PC-3 (cell line): ENCODE data around the gene SARDH. TPM values are rescaled to one million over a fixed set of nuclear protein-coding genes. Genes with fewer than 3 reads are reported as not detected.

Source experiments
- ATAC-seq: fragments of 200-7000 bp; cut with Tn5 transposase; 2 replicates; pipeline ENCODE4 v1.9.1; 2020; ENCODE audit warnings: mild to moderate bottlenecking, moderate library complexity
- BruUV-seq: library from RNA; stranded (reverse); fragments of 400-500 nt; replicated peaks from 2 replicates; lab custom pipeline; 2021; lab: Mats Ljungman, UMichigan
- CTCF ChIA-PET: fragments of 300-600 bp; sonication (Branson Sonifier 250); formaldehyde crosslinking; loops from one replicate; lab custom pipeline; 2022; ENCODE audit warnings: antibody characterized with exemption; lab: Charles Lee
- POLR2A ChIA-PET: fragments of 300-600 bp; sonication (Branson Sonifier 250); formaldehyde crosslinking; loops from one replicate; lab custom pipeline; 2022; ENCODE audit warnings: antibody characterized with exemption; ENCODE audit not compliant: unreplicated experiment; lab: Charles Lee
- DNase-seq: peaks from one replicate; pipeline ENCODE4 v3.0.0-alpha.2; 2015
- H2AFZ ChIP-seq: fragments of 300-600 bp; sonication (generic); 2 replicates; pipeline ENCODE4 v1.6.0; 2016; ENCODE audit warnings: antibody characterized with exemption, low read length
- H3F3A ChIP-seq: fragments of 300-600 bp; sonication (generic); one replicate; pipeline ENCODE4 v1.6.0; 2017; ENCODE audit warnings: antibody characterized with exemption, low read length, control low read depth, mild to moderate bottlenecking; ENCODE audit not compliant: unreplicated experiment
- H3K27ac ChIP-seq: fragments of 300-600 bp; sonication (generic); 2 replicates; pipeline ENCODE4 v1.5.1; 2016; ENCODE audit warnings: mild to moderate bottlenecking, low read length
- H3K27me3 ChIP-seq: fragments of 300-600 bp; sonication (generic); 2 replicates; pipeline ENCODE4 v1.6.1; 2016; ENCODE audit warnings: low read length, mixed read lengths
- H3K36me3 ChIP-seq: fragments of 300-600 bp; sonication (generic); 2 replicates; pipeline ENCODE4 v1.6.1; 2016; ENCODE audit warnings: low read depth, mixed run types, low read length, mixed read lengths
- H3K4me1 ChIP-seq: fragments of 300-600 bp; sonication (generic); 2 replicates; pipeline ENCODE4 v1.5.1; 2016; ENCODE audit warnings: low read length; ENCODE audit not compliant: insufficient read depth
- H3K4me2 ChIP-seq: fragments of 300-600 bp; sonication (generic); 2 replicates; pipeline ENCODE4 v1.6.0; 2016; ENCODE audit warnings: low read length
- H3K4me3 ChIP-seq: fragments of 300-600 bp; sonication (generic); 2 replicates; pipeline ENCODE4 v1.5.1; 2016; ENCODE audit warnings: mild to moderate bottlenecking, low read length, mixed read lengths
- H3K79me2 ChIP-seq: fragments of 300-600 bp; sonication (generic); 2 replicates; pipeline ENCODE4 v1.6.1; 2017; ENCODE audit warnings: low read length, mixed read lengths
- H3K9ac ChIP-seq: fragments of 300-600 bp; sonication (generic); 2 replicates; pipeline ENCODE4 v1.6.0; 2016; ENCODE audit warnings: mild to moderate bottlenecking, low read length
- H3K9me2 ChIP-seq: fragments of 300-600 bp; sonication (generic); replicated peaks from 2 replicates; pipeline ENCODE4 v1.6.1; 2016; ENCODE audit warnings: mixed run types, low read length, mixed read lengths
- H3K9me3 ChIP-seq: fragments of 300-600 bp; sonication (generic); 2 replicates; pipeline ENCODE4 v1.6.1; 2016; ENCODE audit warnings: low read length, mixed read lengths
- H4K20me1 ChIP-seq: fragments of 300-600 bp; sonication (generic); 2 replicates; pipeline ENCODE4 v1.6.1; 2016; ENCODE audit warnings: low read length, mixed read lengths
- CTCF ChIP-seq: fragments of 300-600 bp; sonication (generic); conservative IDR thresholded peaks from 2 replicates; pipeline ENCODE4 v1.5.1; 2017; ENCODE audit warnings: antibody characterized with exemption, low read depth, mild to moderate bottlenecking, low read length
- EZH2 ChIP-seq: fragments of 300-600 bp; sonication (generic); IDR thresholded peaks from one replicate; pipeline ENCODE4 v1.6.1; 2017; ENCODE audit warnings: antibody characterized with exemption, mild to moderate bottlenecking, low read length; ENCODE audit not compliant: unreplicated experiment
- EZH2phosphoT487 ChIP-seq: fragments of 300-600 bp; sonication (generic); IDR thresholded peaks from 2 replicates; pipeline ENCODE4 v1.6.1; 2018; ENCODE audit warnings: mild to moderate bottlenecking, antibody characterized with exemption, low read length, borderline replicate concordance
- intact Hi-C: fragments of 100-400 bp; cut with micrococcal nuclease; formaldehyde crosslinking; loops from 2 replicates; pipeline ENCODE4 v1.9.0; 2023
- total RNA-seq: library from RNA; depleted of rRNA; stranded (reverse); fragments of >200 nt; gene quantifications from 2 replicates; pipeline ENCODE4 v1.2.3, GENCODE V29; 2014

SARDH gene
- total RNA-seq, 1 experiment from 2014 or later = 3.4 TPM

- no peaks in the 10 kb centered on the region for H3K79me2 ChIP-seq
- H4K20me1 ChIP-seq = no peaks in the 10 kb centered on the region
- H3K4me2 ChIP-seq = no peak overlapping the region
- no peak for ATAC-seq
- intact Hi-C loops = no loop called here
- TF ChIP-seq CTCF (no peak), EZH2phosphoT487 (no peak), EZH2 (no peak)
- H3K4me3 ChIP-seq = no peak overlapping the region
- H3K4me1 ChIP-seq = no peaks in the 10 kb centered on the region
- no peak for DNase-seq
- H3K27ac ChIP-seq = no peak overlapping the region
- no peaks in the 10 kb centered on the region for H3K9me3 ChIP-seq
- H3K9ac ChIP-seq = no peak overlapping the region
- no peak overlapping the region for H2AFZ ChIP-seq
- H3K27me3 ChIP-seq = peaks cover 15% of the 10 kb centered on the region
- CTCF ChIA-PET = no interaction called here
- H3K9me2 ChIP-seq = no peaks in the 10 kb centered on the region
- H3F3A ChIP-seq = no peaks in the 10 kb centered on the region
- BruUV-seq = no TSS peak
- no peaks in the 10 kb centered on the region for H3K36me3 ChIP-seq
- POLR2A ChIA-PET = no interaction called here
These were observed 107.0 kb downstream of the SARDH start for GRCh38 chr9:133631111-133631510.

GRCh38 chr9:133629221-133630110 is 108.7 kb downstream of the SARDH start:
- Histone ChIP-seq H3K36me3 (no peaks in the 10 kb centered on the region), H3K9me3 (no peaks in the 10 kb centered on the region), H2AFZ (no peak overlapping the region), H3K9me2 (no peaks in the 10 kb centered on the region), H3K79me2 (no peaks in the 10 kb centered on the region), H3K4me3 (no peak overlapping the region), H3K9ac (no peak overlapping the region), H3F3A (no peaks in the 10 kb centered on the region), H3K27ac (no peak overlapping the region), H3K27me3 (peaks cover 15% of the 10 kb centered on the region), H3K4me1 (no peaks in the 10 kb centered on the region), H4K20me1 (no peaks in the 10 kb centered on the region), H3K4me2 (no peak overlapping the region)
- TF ChIP-seq EZH2 = no peak
- no peak for TF ChIP-seq EZH2phosphoT487
- DNase-seq (no peak), ATAC-seq (no peak)
- intact Hi-C loops = no loop called here
- no TSS peak for BruUV-seq
- ChIA-PET CTCF (no interaction called here), POLR2A (no interaction called here)

GRCh38 chr9:133628766-133629165 is 109.4 kb downstream of the SARDH start:
- ATAC-seq = no peak
- Histone ChIP-seq H3K79me2 (no peaks in the 10 kb centered on the region), H3K4me3 (no peak overlapping the region), H3K4me2 (no peak overlapping the region), H3K27ac (no peak overlapping the region), H3K9me2 (no peaks in the 10 kb centered on the region), H3K27me3 (peaks cover 15% of the 10 kb centered on the region), H3K36me3 (no peaks in the 10 kb centered on the region), H3K9ac (no peak overlapping the region), H4K20me1 (no peaks in the 10 kb centered on the region), H3K9me3 (no peaks in the 10 kb centered on the region), H2AFZ (no peak overlapping the region), H3K4me1 (no peaks in the 10 kb centered on the region), H3F3A (no peaks in the 10 kb centered on the region)
- ChIA-PET POLR2A (no interaction called here), CTCF (no interaction called here)
- no TSS peak for BruUV-seq
- intact Hi-C loops = no loop called here
- DNase-seq = no peak
- TF ChIP-seq EZH2phosphoT487 (no peak), CTCF (no peak), EZH2 (no peak)
